ENCODE data around the gene CLEC2L.

The CLEC2L gene

GRCh38 chr7:139572704-139573385, 49.4 kb downstream of the CLEC2L start:
- no peak for DNase-seq (ENCODE audit: extremely low spot score)
- TF ChIP-seq NFRKB (IDR thresholded peaks at IDR 0.05) (no peak), BHLHE40 (IDR thresholded peaks at IDR 0.05; ENCODE audit: borderline replicate concordance) (no peak), CTBP1 (IDR thresholded peaks at IDR 0.05; ENCODE audit: borderline replicate concordance) (no peak), L3MBTL2 (conservative IDR thresholded peaks at IDR 0.05) (no peak), FOXK2 (IDR thresholded peaks at IDR 0.05) (no peak)
- ChIA-PET CTCF (no interaction called here), POLR2A (no interaction called here)

DNA sequence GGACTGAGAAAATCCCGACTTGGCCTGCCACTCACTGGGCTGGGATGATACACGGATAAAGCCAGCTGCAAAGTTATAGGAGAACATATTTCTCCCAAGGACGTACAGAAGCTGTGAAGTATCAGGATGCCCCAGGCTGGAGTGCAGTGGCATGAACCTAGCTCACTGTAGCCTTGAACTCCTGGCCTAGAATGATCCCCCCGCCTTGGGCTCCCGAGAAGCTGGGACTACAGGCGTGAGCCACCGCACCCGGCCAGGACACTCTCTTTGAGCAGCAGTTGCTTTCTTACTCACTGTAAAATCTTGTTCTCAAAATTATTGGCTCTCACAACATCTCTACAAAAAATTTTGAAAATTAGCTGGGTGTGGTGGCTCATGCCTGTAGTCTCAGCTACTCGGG, 50.4 kb downstream of the CLEC2L start:
- TF ChIP-seq NFRKB (IDR thresholded peaks at IDR 0.05) = no peak
- ChIA-PET CTCF (no interaction called here), POLR2A (no interaction called here)
- no peak for DNase-seq (ENCODE audit: extremely low spot score)

DNA sequence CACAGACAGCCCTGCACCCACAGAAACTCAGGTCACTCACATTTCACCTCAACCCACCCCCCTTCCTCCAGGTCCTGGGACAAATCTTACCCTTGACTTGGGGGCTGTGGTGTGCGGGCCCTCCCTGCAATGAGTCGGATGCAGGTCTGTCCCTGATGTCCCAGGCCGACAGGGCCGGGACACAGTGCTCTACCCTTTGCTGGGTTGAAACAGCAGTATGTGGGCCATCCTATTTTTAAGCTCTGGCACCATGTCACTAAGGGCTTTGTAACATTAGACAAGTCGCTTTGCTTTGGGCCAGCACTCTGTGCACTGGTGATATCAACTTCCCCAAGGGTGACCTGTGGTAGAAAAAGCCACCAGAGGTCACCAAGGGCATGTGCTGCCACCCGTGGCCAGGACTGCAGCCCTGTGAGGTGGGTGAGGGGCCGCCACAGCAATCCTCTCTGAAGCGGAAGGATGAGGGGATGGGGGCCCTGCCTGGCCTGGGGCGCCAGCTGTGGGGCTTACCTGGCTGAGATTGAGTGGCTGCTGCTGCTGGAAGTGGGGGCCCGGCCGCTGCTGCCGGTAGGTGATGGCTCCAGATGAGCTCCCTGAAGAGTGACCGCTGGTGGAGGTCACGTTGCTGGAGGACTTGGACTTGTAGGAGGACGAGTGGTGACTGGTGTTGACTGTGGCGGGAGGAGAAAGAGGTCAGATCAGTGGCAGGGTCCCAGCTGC, 51.3 kb downstream of the CLEC2L start:
- no peak for DNase-seq (ENCODE audit: extremely low spot score)
- ChIA-PET CTCF (no interaction called here), POLR2A (no interaction called here)
- TF ChIP-seq ZNF384 (IDR thresholded peaks at IDR 0.05) (no peak), SUZ12 (IDR thresholded peaks at IDR 0.05) (no peak), L3MBTL2 (conservative IDR thresholded peaks at IDR 0.05) (no peak), HDGF (IDR thresholded peaks at IDR 0.05; ENCODE audit: borderline replicate concordance) (no peak), LEF1 (IDR thresholded peaks at IDR 0.05; ENCODE audit: borderline replicate concordance) (no peak), FOXA1 (IDR thresholded peaks at IDR 0.05) (no peak), SP1 (IDR thresholded peaks at IDR 0.05) (no peak), ELF4 (IDR thresholded peaks at IDR 0.05) (no peak)

GRCh38 chr7:139575338-139575680, 51.8 kb downstream of the CLEC2L start:
- no peak for TF ChIP-seq SP1 (IDR thresholded peaks at IDR 0.05)
- TF ChIP-seq SUZ12 (IDR thresholded peaks at IDR 0.05) = no peak
- TF ChIP-seq NFRKB (IDR thresholded peaks at IDR 0.05) = no peak
- no peak for TF ChIP-seq LEF1 (IDR thresholded peaks at IDR 0.05; ENCODE audit: borderline replicate concordance)
- TF ChIP-seq FOXK2 (IDR thresholded peaks at IDR 0.05) = no peak
- no peak for TF ChIP-seq BHLHE40 (IDR thresholded peaks at IDR 0.05; ENCODE audit: borderline replicate concordance)
- TF ChIP-seq, protein P1, sequence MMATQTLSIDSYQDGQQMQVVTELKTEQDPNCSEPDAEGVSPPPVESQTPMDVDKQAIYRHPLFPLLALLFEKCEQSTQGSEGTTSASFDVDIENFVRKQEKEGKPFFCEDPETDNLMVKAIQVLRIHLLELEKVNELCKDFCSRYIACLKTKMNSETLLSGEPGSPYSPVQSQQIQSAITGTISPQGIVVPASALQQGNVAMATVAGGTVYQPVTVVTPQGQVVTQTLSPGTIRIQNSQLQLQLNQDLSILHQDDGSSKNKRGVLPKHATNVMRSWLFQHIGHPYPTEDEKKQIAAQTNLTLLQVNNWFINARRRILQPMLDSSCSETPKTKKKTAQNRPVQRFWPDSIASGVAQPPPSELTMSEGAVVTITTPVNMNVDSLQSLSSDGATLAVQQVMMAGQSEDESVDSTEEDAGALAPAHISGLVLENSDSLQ (IDR thresholded peaks at IDR 0.05) = no peak
- no peak for TF ChIP-seq L3MBTL2 (conservative IDR thresholded peaks at IDR 0.05)
- no peak for TF ChIP-seq HDGF (IDR thresholded peaks at IDR 0.05; ENCODE audit: borderline replicate concordance)
- CTCF ChIA-PET = no interaction called here
- no peak for DNase-seq (ENCODE audit: extremely low spot score)
- POLR2A ChIA-PET = no interaction called here

DNA sequence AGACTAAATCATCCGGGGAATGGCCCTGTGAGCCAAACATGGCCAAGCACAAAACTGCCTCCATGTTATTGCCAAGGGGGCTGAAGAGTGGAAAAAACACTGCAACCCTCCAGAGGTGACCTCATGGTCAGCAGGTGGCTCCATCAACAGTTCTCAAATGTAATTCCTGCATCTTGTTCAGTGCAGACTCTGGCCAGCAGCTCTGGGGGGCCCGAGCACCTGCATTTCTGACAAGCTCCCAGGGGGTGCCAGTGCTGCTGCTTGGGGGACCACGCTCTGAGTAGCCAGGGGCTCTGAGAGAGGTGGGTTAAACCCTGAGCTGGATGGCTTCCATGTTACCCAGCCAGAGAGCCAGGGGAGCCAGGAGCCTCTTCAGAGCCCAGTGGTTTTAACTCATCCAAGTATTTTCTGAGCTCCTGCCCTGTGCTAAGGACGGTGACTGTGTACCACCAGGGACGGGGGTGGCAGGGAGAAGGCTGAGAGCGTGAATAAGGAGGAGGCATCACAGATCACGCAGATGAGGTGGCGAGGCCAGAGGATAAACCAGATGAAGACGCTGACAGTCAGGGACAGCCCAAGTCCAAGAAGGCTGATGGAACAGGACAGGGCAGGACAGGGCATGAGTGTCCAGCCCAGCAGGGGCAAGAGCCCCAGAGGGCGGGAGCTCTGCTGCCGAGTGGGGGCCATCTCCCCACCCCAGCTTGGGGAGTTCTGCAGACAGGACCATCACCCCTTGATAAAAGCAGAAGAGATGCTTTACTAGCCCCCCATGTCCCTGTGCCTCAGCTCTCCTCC, 52.9 kb downstream of the CLEC2L start:
- CTCF ChIA-PET = interaction anchor here (0.6 to 1.3 kb wide), 2 partner anchors 12 to 429 kb away, joined by 3 read pairs; no protein-coding TSS in a partner anchor
- DNase-seq (ENCODE audit: extremely low spot score) = no peak
- POLR2A ChIA-PET = no interaction called here
- TF ChIP-seq NFRKB (IDR thresholded peaks at IDR 0.05) (no peak), FOXM1 (IDR thresholded peaks at IDR 0.05; ENCODE audit: borderline replicate concordance) (no peak), ELF4 (IDR thresholded peaks at IDR 0.05) (no peak), L3MBTL2 (conservative IDR thresholded peaks at IDR 0.05) (no peak), FOXA1 (IDR thresholded peaks at IDR 0.05) (no peak), SUZ12 (IDR thresholded peaks at IDR 0.05) (no peak), LEF1 (IDR thresholded peaks at IDR 0.05; ENCODE audit: borderline replicate concordance) (no peak), HDGF (IDR thresholded peaks at IDR 0.05; ENCODE audit: borderline replicate concordance) (no peak), ARNT (IDR thresholded peaks at IDR 0.05) (no peak), TARDBP (IDR thresholded peaks at IDR 0.05) (no peak), FOXK2 (IDR thresholded peaks at IDR 0.05) (no peak), ZNF384 (IDR thresholded peaks at IDR 0.05) (no peak), CTBP1 (IDR thresholded peaks at IDR 0.05; ENCODE audit: borderline replicate concordance) (no peak), SP1 (IDR thresholded peaks at IDR 0.05) (no peak), BHLHE40 (IDR thresholded peaks at IDR 0.05; ENCODE audit: borderline replicate concordance) (no peak)
- TF ChIP-seq, protein P1 (IDR thresholded peaks at IDR 0.05) = no peak

DNA sequence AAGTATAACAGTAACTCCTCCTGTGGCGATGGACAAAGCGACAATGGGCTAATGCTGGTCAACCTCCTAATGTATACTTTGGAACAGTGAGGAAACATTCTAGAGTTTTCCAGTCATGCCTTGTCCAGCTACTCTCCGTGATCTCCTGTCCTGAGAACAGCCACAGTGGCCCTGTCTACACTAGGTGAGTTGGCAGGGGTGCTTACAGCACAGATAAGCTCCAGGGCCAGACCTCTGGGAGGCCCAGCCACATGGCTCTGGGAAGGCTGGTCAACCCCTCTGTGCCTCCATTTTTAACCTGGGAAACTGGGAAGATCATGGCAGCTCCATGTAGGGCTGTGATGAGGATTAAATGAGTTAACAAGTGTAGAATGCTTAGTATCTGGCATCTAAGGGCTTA, 57.0 kb downstream of the CLEC2L start:
- TF ChIP-seq ELF4 (IDR thresholded peaks at IDR 0.05) (no peak), CTBP1 (IDR thresholded peaks at IDR 0.05; ENCODE audit: borderline replicate concordance) (no peak), ZNF384 (IDR thresholded peaks at IDR 0.05) (no peak), ARNT (IDR thresholded peaks at IDR 0.05) (no peak), FOXA1 (IDR thresholded peaks at IDR 0.05) (no peak), BHLHE40 (IDR thresholded peaks at IDR 0.05; ENCODE audit: borderline replicate concordance) (no peak), FOXK2 (IDR thresholded peaks at IDR 0.05) (no peak), SUZ12 (IDR thresholded peaks at IDR 0.05) (no peak), TARDBP (IDR thresholded peaks at IDR 0.05) (no peak), NFRKB (IDR thresholded peaks at IDR 0.05) (no peak)
- TF ChIP-seq, protein P1 (IDR thresholded peaks at IDR 0.05) = no peak
- no peak for DNase-seq (ENCODE audit: extremely low spot score)
- CTCF ChIA-PET = interaction anchor here (1.9 kb wide), 1 partner anchor 22 kb away, joined by 6 read pairs; no protein-coding TSS in a partner anchor
- POLR2A ChIA-PET = no interaction called here
